ENCODE data around the gene EPHB1.
"Not testable (repeated sequence)": the region's sequence is repeated elsewhere in the genome, so short reads cannot be mapped to it uniquely, and the experiment has no call there.

Gene EPHB1

GRCh38 chr3:134998158-134998557, 203.1 kb downstream of the EPHB1 start:
- Histone ChIP-seq H3K27me3 (ENCODE audit: low read depth) (no peaks in the 10 kb centered on the region), H3K36me3 (replicated peaks) (no peaks in the 10 kb centered on the region), H3K9me3 (no peaks in the 10 kb centered on the region), H3K4me3 (no peak overlapping the region), H3K4me1 (no peaks in the 10 kb centered on the region)
- no peak for DNase-seq (ENCODE audit: low spot score in 2 of 2)
- in situ Hi-C loops (cut with MboI; ENCODE audit: low sequenced_read_pairs), result no loop called here

- Histone ChIP-seq H3K9me3 (no peaks in the 10 kb centered on the region), H3K4me3 (no peak overlapping the region), H3K4me1 (no peaks in the 10 kb centered on the region), H3K36me3 (replicated peaks) (no peaks in the 10 kb centered on the region), H3K27me3 (ENCODE audit: low read depth) (no peaks in the 10 kb centered on the region)
- in situ Hi-C loops (cut with MboI; ENCODE audit: low sequenced_read_pairs), result no loop called here
- DNase-seq (ENCODE audit: low spot score in 2 of 2), result no peak
Measured at GRCh38 chr3:134998855-134999254, 203.8 kb downstream of the EPHB1 start.

- Histone ChIP-seq H3K4me3 (no peak overlapping the region), H3K9me3 (no peaks in the 10 kb centered on the region), H3K27me3 (ENCODE audit: low read depth) (no peaks in the 10 kb centered on the region), H3K4me1 (no peaks in the 10 kb centered on the region), H3K36me3 (replicated peaks) (no peaks in the 10 kb centered on the region)
- no peak for DNase-seq (ENCODE audit: low spot score in 2 of 2)
- in situ Hi-C loops (cut with MboI; ENCODE audit: low sequenced_read_pairs), result no loop called here
Measured at GRCh38 chr3:135000465-135000864, 205.4 kb downstream of the EPHB1 start.

GRCh38 chr3:135005616-135006015, 210.6 kb downstream of the EPHB1 start:
- H3K4me1 ChIP-seq; in situ Hi-C loops (cut with MboI; ENCODE audit: low sequenced_read_pairs); H3K36me3 ChIP-seq (replicated peaks); DNase-seq (ENCODE audit: low spot score in 2 of 2); H3K9me3 ChIP-seq; H3K27me3 ChIP-seq (ENCODE audit: low read depth); H3K4me3 ChIP-seq: not testable (repeated sequence)

- Histone ChIP-seq H3K9me3 (no peaks in the 10 kb centered on the region), H3K36me3 (replicated peaks) (no peaks in the 10 kb centered on the region), H3K4me1 (no peaks in the 10 kb centered on the region), H3K4me3 (no peak overlapping the region), H3K27me3 (ENCODE audit: low read depth) (no peaks in the 10 kb centered on the region)
- no peak for DNase-seq (ENCODE audit: low spot score in 2 of 2)
- in situ Hi-C loops (cut with MboI; ENCODE audit: low sequenced_read_pairs), result no loop called here
Measured at GRCh38 chr3:135007607-135008006, 212.5 kb downstream of the EPHB1 start.

- H3K27me3 ChIP-seq (ENCODE audit: low read depth), result no peaks in the 10 kb centered on the region
- H3K4me1 ChIP-seq, result no peaks in the 10 kb centered on the region
- no peak for DNase-seq (ENCODE audit: low spot score in 2 of 2)
- H3K9me3 ChIP-seq, result no peaks in the 10 kb centered on the region
- H3K4me3 ChIP-seq, result no peak overlapping the region
- H3K36me3 ChIP-seq (replicated peaks), result no peaks in the 10 kb centered on the region
- in situ Hi-C loops (cut with MboI; ENCODE audit: low sequenced_read_pairs), result no loop called here
Measured at GRCh38 chr3:135008326-135008725, 213.3 kb downstream of the EPHB1 start.

GRCh38 chr3:135009014-135009413, 214.0 kb downstream of the EPHB1 start:
- DNase-seq (ENCODE audit: low spot score in 2 of 2), result no peak
- no peaks in the 10 kb centered on the region for H3K27me3 ChIP-seq (ENCODE audit: low read depth)
- H3K9me3 ChIP-seq, result no peaks in the 10 kb centered on the region
- H3K4me1 ChIP-seq, result no peaks in the 10 kb centered on the region
- in situ Hi-C loops (cut with MboI; ENCODE audit: low sequenced_read_pairs), result no loop called here
- no peak overlapping the region for H3K4me3 ChIP-seq
- no peaks in the 10 kb centered on the region for H3K36me3 ChIP-seq (replicated peaks)

- no peak overlapping the region for H3K4me3 ChIP-seq
- in situ Hi-C loops (cut with MboI; ENCODE audit: low sequenced_read_pairs), result no loop called here
- H3K9me3 ChIP-seq, result no peaks in the 10 kb centered on the region
Measured at GRCh38 chr3:135012101-135012500, 217.0 kb downstream of the EPHB1 start.

GRCh38 chr3:135013206-135013605, 218.1 kb downstream of the EPHB1 start:
- Histone ChIP-seq H3K4me1 (no peaks in the 10 kb centered on the region), H3K27me3 (ENCODE audit: low read depth) (no peaks in the 10 kb centered on the region), H3K9me3 (no peaks in the 10 kb centered on the region), H3K36me3 (replicated peaks) (no peaks in the 10 kb centered on the region), H3K4me3 (no peak overlapping the region)
- in situ Hi-C loops (cut with MboI; ENCODE audit: low sequenced_read_pairs), result no loop called here
- no peak for DNase-seq (ENCODE audit: low spot score in 2 of 2)

More at GRCh38 chr3:135012101-135012500, 217.0 kb downstream of the EPHB1 start:
- DNase-seq (ENCODE audit: low spot score in 2 of 2), result no peak
- Histone ChIP-seq H3K36me3 (replicated peaks) (no peaks in the 10 kb centered on the region), H3K27me3 (ENCODE audit: low read depth) (no peaks in the 10 kb centered on the region), H3K4me1 (no peaks in the 10 kb centered on the region)

- H3K4me3 ChIP-seq, result no peak overlapping the region
- no peaks in the 10 kb centered on the region for H3K9me3 ChIP-seq
- no peaks in the 10 kb centered on the region for H3K4me1 ChIP-seq
- no peaks in the 10 kb centered on the region for H3K36me3 ChIP-seq (replicated peaks)
- in situ Hi-C loops (cut with MboI; ENCODE audit: low sequenced_read_pairs), result no loop called here
- H3K27me3 ChIP-seq (ENCODE audit: low read depth), result no peaks in the 10 kb centered on the region
- no peak for DNase-seq (ENCODE audit: low spot score in 2 of 2)
Measured at GRCh38 chr3:135014566-135014965, 219.5 kb downstream of the EPHB1 start.

GRCh38 chr3:135017003-135017893, 222.2 kb downstream of the EPHB1 start:
- DNase-seq (ENCODE audit: low spot score in 2 of 2), result no peak
- no peaks in the 10 kb centered on the region for H3K36me3 ChIP-seq (replicated peaks)
- H3K4me3 ChIP-seq, result no peak overlapping the region
- no peaks in the 10 kb centered on the region for H3K9me3 ChIP-seq
- in situ Hi-C loops (cut with MboI; ENCODE audit: low sequenced_read_pairs), result no loop called here
- no peaks in the 10 kb centered on the region for H3K27me3 ChIP-seq (ENCODE audit: low read depth)
- H3K4me1 ChIP-seq, result no peaks in the 10 kb centered on the region

GRCh38 chr3:135018149-135018923, 223.3 kb downstream of the EPHB1 start:
- H3K27me3 ChIP-seq (ENCODE audit: low read depth), result no peaks in the 10 kb centered on the region
- in situ Hi-C loops (cut with MboI; ENCODE audit: low sequenced_read_pairs), result no loop called here

GRCh38 chr3:135020181-135020580, 225.1 kb downstream of the EPHB1 start:
- H3K9me3 ChIP-seq, result no peaks in the 10 kb centered on the region
- no peaks in the 10 kb centered on the region for H3K27me3 ChIP-seq (ENCODE audit: low read depth)
- no peaks in the 10 kb centered on the region for H3K36me3 ChIP-seq (replicated peaks)
- no peak overlapping the region for H3K4me3 ChIP-seq
- in situ Hi-C loops (cut with MboI; ENCODE audit: low sequenced_read_pairs), result no loop called here
- no peaks in the 10 kb centered on the region for H3K4me1 ChIP-seq
- no peak for DNase-seq (ENCODE audit: low spot score in 2 of 2)

More at GRCh38 chr3:135018149-135018923, 223.3 kb downstream of the EPHB1 start:
- DNase-seq (ENCODE audit: low spot score in 2 of 2), result no peak
- Histone ChIP-seq H3K4me3 (no peak overlapping the region), H3K9me3 (no peaks in the 10 kb centered on the region), H3K36me3 (replicated peaks) (no peaks in the 10 kb centered on the region), H3K4me1 (no peaks in the 10 kb centered on the region)

- Histone ChIP-seq H3K27me3 (ENCODE audit: low read depth) (no peaks in the 10 kb centered on the region), H3K36me3 (replicated peaks) (no peaks in the 10 kb centered on the region), H3K4me1 (no peaks in the 10 kb centered on the region), H3K4me3 (no peak overlapping the region), H3K9me3 (no peaks in the 10 kb centered on the region)
- in situ Hi-C loops (cut with MboI; ENCODE audit: low sequenced_read_pairs), result no loop called here
- no peak for DNase-seq (ENCODE audit: low spot score in 2 of 2)
Measured at GRCh38 chr3:135023996-135024658, 229.1 kb downstream of the EPHB1 start.
